ENCODE measurements around the gene CPSF7.

DNA sequence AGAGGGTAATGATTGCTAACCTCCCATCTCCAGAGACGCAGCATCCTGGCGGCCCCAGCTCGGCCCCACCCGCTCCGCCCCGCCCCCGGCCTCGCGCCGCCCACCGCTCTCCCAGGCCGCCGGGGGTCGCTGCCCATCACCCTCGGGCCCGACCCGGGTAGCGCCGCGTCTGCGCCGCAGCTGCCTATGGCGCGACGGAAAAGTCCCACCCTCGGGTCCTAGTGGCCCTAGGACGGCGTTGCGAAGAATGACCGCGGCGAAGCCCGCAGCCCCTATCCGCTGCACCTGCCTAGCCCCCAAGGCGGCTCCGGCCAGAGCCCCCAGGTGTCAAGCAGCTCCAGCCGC lies 457 bp downstream of the CPSF7 start:
- TF ChIP-seq POLR2A (IDR thresholded peaks at IDR 0.05) (no peak), CTCF (IDR thresholded peaks at IDR 0.05) (peak in 2 of 5 experiments; percentile 23 to 36), POLR2AphosphoS5 (IDR thresholded peaks at IDR 0.05) (no peak), EP300 (IDR thresholded peaks at IDR 0.05; ENCODE audit: low read depth) (no peak)

Data from transverse colon (tissue), 4 donors.